Measurements from ENCODE around the gene MEF2A.
A peak's percentile ranks its signal among the peaks of the same experiment; 100 is the strongest.

MEF2A gene

GRCh38 chr15:99613481-99613880 lies 47.7 kb downstream of the MEF2A start:
- no peak for FAIRE-seq

GRCh38 chr15:99613887-99614647 lies 48.3 kb downstream of the MEF2A start:
- FAIRE-seq: no peak

- FAIRE-seq: no peak
These were observed 49.0 kb downstream of the MEF2A start for GRCh38 chr15:99614749-99615288.

- FAIRE-seq: no peak
These were observed 49.7 kb downstream of the MEF2A start for GRCh38 chr15:99615460-99615859.

- FAIRE-seq: no peak
These were observed 50.3 kb downstream of the MEF2A start for GRCh38 chr15:99616129-99616528.

GRCh38 chr15:99616773-99617342 lies 51.1 kb downstream of the MEF2A start:
- FAIRE-seq: no peak

- FAIRE-seq: no peak
These were observed 53.2 kb downstream of the MEF2A start for GRCh38 chr15:99618941-99619411.

GRCh38 chr15:99619712-99620111 lies 53.9 kb downstream of the MEF2A start:
- FAIRE-seq: no peak

- no peak for FAIRE-seq
These were observed 54.4 kb downstream of the MEF2A start for GRCh38 chr15:99620178-99620577.

GRCh38 chr15:99621767-99622166 lies 56.0 kb downstream of the MEF2A start:
- FAIRE-seq: no peak

- FAIRE-seq: no peak
These were observed 62.7 kb downstream of the MEF2A start for GRCh38 chr15:99628374-99629001.

- no peak for FAIRE-seq
These were observed 64.9 kb downstream of the MEF2A start for GRCh38 chr15:99630607-99631131.

GRCh38 chr15:99631255-99631654 lies 65.5 kb downstream of the MEF2A start:
- no peak for FAIRE-seq

- FAIRE-seq: peak; percentile 9
These were observed 66.7 kb downstream of the MEF2A start for GRCh38 chr15:99632521-99632920.

GRCh38 chr15:99633655-99634054 lies 67.9 kb downstream of the MEF2A start:
- FAIRE-seq: no peak

GRCh38 chr15:99634576-99634975 lies 68.8 kb downstream of the MEF2A start:
- no peak for FAIRE-seq

- FAIRE-seq: no peak
These were observed 69.4 kb downstream of the MEF2A start for GRCh38 chr15:99635145-99635544.

- FAIRE-seq: no peak
These were observed 70.0 kb downstream of the MEF2A start for GRCh38 chr15:99635794-99636193.

GRCh38 chr15:99644913-99645542 lies 79.2 kb downstream of the MEF2A start:
- FAIRE-seq: no peak

GRCh38 chr15:99645543-99645935 lies 79.8 kb downstream of the MEF2A start:
- FAIRE-seq: no peak

- FAIRE-seq: no peak
These were observed 80.2 kb downstream of the MEF2A start for GRCh38 chr15:99645951-99646350.

- no peak for FAIRE-seq
These were observed 85.4 kb downstream of the MEF2A start for GRCh38 chr15:99651023-99651807.

Data from TTC549 (cell line).